ENCODE measurements around the gene TPPP3. TPM values are rescaled to one million over a fixed set of nuclear protein-coding genes. Genes with fewer than 3 reads are reported as not detected.
"Not testable (repeated sequence)": the region's sequence is repeated elsewhere in the genome, so short reads cannot be mapped to it uniquely, and the experiment has no call there.

Gene TPPP3
- total RNA-seq, 1 donor from 2014 or later, result 123 TPM

DNA sequence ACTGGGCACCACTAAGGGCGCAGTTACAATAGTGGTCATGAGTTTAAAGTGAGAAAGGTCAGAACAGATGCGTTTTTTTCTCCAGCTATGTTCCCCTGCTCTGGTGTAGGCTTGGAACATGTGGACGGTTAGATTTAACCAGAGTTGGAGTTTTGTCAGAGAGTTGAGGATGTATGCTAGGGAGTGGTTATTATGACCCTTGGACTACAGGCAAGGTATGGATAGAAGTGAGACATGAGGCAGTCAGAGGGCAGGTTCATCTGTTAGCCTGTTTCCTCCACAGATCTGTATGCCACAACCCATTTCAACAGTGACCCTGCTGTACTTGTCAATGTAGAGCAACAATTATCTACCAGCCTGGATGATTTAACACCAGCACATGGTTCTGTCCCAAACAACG lies 22.6 kb downstream of the TPPP3 start:
- intact Hi-C loops (cut with DNase I), result no loop called here
- Histone ChIP-seq H3K27me3 (ENCODE audit: low read depth) (no peaks in the 10 kb centered on the region), H3K36me3 (no peaks in the 10 kb centered on the region), H3K4me1 (no peaks in the 10 kb centered on the region), H3K27ac (no peak overlapping the region), H3K9me3 (no peaks in the 10 kb centered on the region), H3K4me3 (no peak overlapping the region)
- TF ChIP-seq CTCF (IDR thresholded peaks at IDR 0.05), result no peak
- DNase-seq (no peak), ATAC-seq (no peak)

GRCh38 chr16:67364600-67365235 lies 28.6 kb downstream of the TPPP3 start:
- TF ChIP-seq CTCF (IDR thresholded peaks at IDR 0.05), result no peak
- peaks cover 23% of the 10 kb centered on the region for H3K4me1 ChIP-seq
- ATAC-seq (peak; percentile 74 to 89), DNase-seq (no peak)
- H3K9me3 ChIP-seq, result no peaks in the 10 kb centered on the region
- intact Hi-C loops (cut with DNase I), result no loop called here
- no peaks in the 10 kb centered on the region for H3K27me3 ChIP-seq (ENCODE audit: low read depth)
- H3K27ac ChIP-seq, result peak overlapping the region; percentile 66
- peak overlapping the region; percentile 24 for H3K4me3 ChIP-seq
- no peaks in the 10 kb centered on the region for H3K36me3 ChIP-seq

DNA sequence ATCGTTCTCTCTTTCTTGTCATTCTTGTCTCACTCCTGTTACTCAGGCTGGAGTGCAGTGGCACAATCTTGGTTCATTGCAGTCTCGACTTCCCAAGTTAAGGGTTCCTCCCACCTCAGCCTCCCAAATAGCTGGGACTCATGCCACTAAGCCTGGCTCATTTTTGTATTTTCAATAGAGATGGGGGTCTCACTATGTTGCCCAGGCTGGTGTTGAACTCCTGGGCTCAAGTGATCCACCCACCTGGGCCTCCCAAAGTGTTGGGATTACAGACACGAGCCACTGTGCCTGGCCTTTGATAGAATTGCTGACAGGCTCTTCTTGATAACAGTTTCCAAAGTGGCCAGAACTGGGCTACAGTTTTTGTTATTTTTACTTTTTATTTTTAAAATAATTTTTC lies 32.3 kb downstream of the TPPP3 start:
- Histone ChIP-seq H3K36me3 (no peaks in the 10 kb centered on the region), H3K9me3 (no peaks in the 10 kb centered on the region), H3K27me3 (ENCODE audit: low read depth) (no peaks in the 10 kb centered on the region), H3K27ac (no peak overlapping the region), H3K4me3 (no peak overlapping the region), H3K4me1 (peaks cover 23% of the 10 kb centered on the region)
- DNase-seq (no peak), ATAC-seq (no peak)
- intact Hi-C loops (cut with DNase I), result no loop called here
- no peak for TF ChIP-seq CTCF (IDR thresholded peaks at IDR 0.05)

GRCh38 chr16:67359540-67360269 lies 33.6 kb downstream of the TPPP3 start:
- H3K9me3 ChIP-seq; H3K27ac ChIP-seq; H3K27me3 ChIP-seq (ENCODE audit: low read depth); ATAC-seq; H3K36me3 ChIP-seq; H3K4me3 ChIP-seq; intact Hi-C loops (cut with DNase I): not testable (repeated sequence)
- DNase-seq, result peak; percentile 56
- H3K4me1 ChIP-seq, result peaks cover 17% of the 10 kb centered on the region

DNA sequence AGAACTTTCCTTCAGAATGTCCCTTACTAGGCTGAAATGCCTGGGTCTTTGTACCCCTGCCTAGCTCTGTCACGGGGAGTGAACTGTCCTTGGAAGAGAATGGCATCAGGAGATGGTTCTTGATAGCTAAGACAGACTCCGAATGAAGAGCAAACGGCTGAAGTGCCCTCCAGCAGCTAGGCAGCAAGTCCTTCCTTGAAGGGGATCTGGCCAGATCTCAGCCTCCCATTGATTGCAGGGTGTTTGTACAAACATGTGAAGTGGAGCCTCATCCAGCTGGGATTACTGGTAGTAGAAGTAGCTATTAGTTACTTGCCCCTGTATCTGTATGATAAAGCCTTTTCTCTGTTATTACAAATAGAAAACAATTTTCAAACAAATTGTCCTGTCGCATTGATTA lies 35.7 kb downstream of the TPPP3 start:
- ATAC-seq (no peak), DNase-seq (no peak)
- peaks cover 6% of the 10 kb centered on the region for H3K4me1 ChIP-seq
- intact Hi-C loops (cut with DNase I), result no loop called here
- no peak for TF ChIP-seq CTCF (IDR thresholded peaks at IDR 0.05)
- H3K9me3 ChIP-seq, result no peaks in the 10 kb centered on the region
- H3K27ac ChIP-seq, result no peak overlapping the region
- H3K4me3 ChIP-seq, result no peak overlapping the region
- no peaks in the 10 kb centered on the region for H3K27me3 ChIP-seq (ENCODE audit: low read depth)
- H3K36me3 ChIP-seq, result no peaks in the 10 kb centered on the region

GRCh38 chr16:67356396-67356795 lies 36.9 kb downstream of the TPPP3 start:
- no peak overlapping the region for H3K27ac ChIP-seq
- H3K27me3 ChIP-seq (ENCODE audit: low read depth), result no peaks in the 10 kb centered on the region
- H3K9me3 ChIP-seq, result no peaks in the 10 kb centered on the region
- ATAC-seq, result no peak
- DNase-seq, result no peak
- H3K4me1 ChIP-seq, result peaks cover 6% of the 10 kb centered on the region
- no peak for TF ChIP-seq CTCF (IDR thresholded peaks at IDR 0.05)
- intact Hi-C loops (cut with DNase I), result no loop called here
- H3K4me3 ChIP-seq, result no peak overlapping the region
- H3K36me3 ChIP-seq, result no peaks in the 10 kb centered on the region

DNA sequence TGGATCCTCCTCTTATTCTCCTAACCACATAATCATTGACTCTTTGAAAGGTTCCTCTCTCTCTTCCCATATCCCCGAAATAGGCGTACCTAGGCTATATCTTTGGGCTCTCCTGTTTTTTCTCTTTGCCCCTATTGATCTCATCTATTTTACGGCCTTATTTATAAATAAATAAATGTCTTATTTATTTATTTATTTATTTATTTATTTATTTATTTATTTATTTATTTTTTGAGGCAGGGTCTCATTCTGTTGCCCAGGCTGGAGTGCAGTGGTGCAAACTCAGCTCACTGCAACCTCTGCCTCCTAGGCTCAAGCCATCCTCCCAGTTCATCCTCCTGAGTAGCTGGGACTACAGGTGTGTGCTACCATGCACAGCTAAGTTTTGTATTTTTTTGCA lies 40.8 kb downstream of the TPPP3 start:
- DNase-seq; ATAC-seq; H3K4me3 ChIP-seq; H3K4me1 ChIP-seq; H3K27me3 ChIP-seq (ENCODE audit: low read depth); H3K9me3 ChIP-seq; H3K27ac ChIP-seq; intact Hi-C loops (cut with DNase I); H3K36me3 ChIP-seq: not testable (repeated sequence)

All from lower lobe of right lung (tissue), 2 donors.